Stimulated activated CD4-positive, alpha-beta T cell treated with anti-CD3 and anti-CD28 coated beads, TNF-alpha, amount 100 ng/mL, for 4 hours (primary cell): ENCODE measurements around the gene MRPL34.

Experiments used
- DNase-seq, 3 experiments: peaks; one replicate each; pipeline ENCODE4 v3.0.0-alpha.2; 2020; ENCODE audit warnings: low read depth in 3 of 3

Gene MRPL34

DNA sequence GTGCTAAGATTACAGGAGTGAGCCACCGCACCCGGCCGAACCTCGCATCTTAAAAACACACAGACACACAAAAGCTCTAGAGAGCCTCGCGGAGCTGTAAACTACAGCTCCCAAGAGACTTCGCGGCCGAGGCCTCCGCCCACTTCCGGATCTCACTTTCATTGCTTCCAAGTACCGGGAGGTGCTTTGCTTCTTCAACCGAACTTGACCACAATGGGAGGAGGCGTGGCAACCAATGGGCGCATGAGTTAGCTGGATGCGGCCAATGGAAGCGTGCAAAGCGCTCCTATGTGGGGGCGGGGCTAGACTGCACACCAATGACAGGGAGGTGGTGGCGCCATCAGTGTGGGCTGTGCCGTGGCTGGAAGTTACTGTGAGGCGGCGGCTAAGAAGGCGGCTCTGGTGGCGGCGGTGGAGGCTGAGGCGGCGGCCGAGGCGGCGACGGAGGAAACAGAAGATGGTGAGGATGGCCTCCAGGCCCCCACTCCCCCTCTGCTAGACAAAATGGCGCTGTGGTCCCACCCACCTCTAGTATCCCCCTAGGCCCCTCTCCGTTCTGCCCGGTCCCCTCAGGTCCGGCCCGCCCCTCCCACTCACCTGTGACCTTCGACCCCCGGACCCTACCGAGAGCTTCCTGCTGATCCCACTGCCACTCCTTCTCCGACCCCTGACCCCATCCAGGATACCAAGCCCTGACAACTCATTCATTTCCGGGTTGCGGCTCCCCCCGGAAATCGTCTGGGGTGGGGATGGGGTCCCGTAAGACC is 3.7 kb downstream of the MRPL34 start, which contains the start of gene DDA1:
DDA1 (plus strand) TSS at position 366 of the 767 bp plus-strand sequence; CDS start at position 458, 92 bp downstream.
- peak; percentile 89 to 98 (median 97) for DNase-seq

DNA sequence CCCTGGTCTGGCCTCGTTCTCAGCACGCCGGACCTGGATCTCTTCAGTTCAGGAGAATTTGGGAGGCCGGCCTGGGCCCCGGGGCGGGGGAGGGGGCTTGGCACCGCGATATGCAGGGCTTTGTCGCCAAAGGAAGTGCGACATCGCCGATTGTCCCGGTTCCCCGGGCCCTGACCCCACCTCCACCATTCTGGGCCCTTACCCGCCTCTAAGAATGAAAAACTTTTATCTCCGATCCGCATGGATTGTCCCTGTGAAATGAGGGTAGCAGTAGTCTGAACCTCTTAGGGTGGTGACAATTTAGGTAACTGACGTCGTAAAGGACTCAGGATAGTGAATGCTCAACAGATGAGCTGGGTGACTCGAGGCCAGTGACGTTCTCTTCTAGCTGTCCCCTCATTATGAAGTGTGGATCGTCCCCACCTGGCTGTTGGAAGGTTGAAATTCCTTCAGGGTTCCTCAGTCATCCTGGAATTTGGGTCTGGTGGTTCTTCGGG is 4.3 kb downstream of the MRPL34 start:
- no peak for DNase-seq

DNA sequence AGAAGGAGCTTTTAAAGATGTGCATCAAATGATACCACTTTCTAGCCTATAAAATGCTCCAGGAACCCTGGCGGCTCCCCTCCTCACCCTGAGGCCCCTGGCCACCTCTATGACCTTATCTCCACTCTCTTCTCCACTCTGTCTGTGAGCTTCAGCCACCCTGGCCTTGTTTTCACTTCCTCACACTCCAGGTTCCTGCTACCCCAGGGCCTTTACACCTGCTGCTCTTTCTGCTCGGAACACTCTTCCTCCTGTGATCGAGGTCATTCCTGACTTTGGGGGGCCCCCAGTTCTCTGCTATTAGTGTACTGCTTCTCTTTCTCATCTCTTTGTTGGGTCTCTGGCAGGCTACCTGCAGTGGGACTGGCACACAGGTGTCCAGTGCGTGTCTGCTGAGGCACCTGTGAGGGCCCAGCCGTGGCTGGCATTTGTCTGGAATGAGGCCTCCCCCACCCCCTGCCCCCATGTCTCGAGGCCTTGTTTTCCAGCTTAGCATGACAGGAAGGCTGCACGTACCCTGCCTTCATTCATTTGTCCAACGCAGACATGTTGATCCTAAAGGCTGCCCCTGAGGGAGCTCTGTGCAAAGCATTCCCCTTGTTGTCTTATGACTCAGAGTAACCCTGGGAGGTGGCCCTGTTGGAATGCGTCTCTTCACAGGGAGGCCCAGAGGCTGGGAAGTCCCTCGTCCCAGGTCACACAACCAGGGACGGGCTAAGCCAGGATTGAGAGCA is 6.0 kb downstream of the MRPL34 start:
- no peak for DNase-seq

DNA sequence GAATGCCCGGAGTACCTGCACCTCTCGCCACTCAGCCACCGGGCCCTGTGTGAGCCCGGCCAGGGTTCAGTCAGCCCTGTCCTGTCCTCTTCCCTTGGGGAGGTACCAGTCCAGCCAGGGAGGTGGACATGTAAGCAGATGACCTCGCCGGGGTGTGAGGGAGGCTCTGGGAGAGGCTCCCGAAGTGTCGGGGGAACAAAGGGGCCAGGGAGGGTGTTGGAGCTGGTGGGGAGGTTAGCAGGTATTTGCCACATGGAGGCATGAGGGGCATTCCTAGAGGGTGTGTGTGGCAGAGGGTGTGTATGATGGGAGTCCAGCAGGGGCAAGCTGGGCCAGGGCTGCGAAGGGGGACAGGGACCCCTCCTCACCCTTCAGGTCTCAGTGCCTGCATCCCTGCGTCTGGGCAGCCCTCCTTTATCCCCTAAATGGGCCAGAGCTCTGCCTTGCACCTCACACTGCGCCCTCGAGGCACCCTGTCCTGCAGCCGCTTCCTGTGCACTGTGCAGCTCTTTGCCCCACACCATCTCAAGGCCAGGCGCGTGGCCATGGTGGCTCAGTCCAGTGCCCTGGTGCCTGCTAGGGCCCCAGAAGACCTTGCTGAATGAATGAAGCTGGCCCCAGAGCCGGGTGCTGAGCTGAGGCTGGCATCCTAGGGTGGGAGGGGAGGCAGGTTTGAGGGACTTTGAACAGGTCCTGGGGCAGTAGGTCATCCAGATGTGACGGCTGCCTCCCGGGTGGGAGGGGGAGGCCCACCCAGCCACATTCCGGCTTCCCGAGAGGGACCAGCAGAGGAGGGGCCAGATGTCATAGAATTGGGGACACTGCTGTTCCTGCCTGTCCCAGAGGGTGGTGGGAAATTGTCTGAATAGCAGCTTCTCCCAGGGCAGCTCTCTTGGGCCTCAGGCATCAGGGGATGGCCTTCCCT is 6.8 kb downstream of the MRPL34 start:
- no peak for DNase-seq

DNA sequence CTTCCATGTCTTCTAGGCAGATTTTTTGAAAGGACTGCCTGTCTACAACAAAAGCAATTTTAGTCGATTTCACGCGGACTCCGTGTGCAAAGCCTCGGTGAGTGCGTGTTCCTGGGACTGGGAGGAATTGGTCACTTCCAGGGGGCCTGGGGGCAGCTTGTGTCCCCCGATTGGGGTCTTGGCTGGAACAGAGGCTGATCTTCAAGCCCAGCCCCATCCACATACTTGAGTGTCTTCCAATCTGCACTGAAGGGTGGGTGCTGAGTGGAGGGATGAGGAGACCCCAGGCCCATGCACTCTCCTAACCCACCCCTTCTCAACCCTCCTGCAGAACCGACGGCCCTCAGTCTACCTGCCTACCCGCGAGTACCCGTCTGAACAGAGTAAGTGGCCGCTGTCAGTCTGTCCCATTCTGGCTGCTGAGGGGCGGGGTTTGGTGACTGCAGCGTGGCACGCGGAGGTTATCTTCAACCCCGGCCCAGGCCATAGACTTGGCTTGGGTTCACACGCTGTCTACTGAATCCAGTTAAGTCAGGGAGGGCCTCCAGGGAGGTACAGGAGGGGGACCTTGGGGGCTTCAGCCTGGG is 8.4 kb downstream of the MRPL34 start:
- no peak for DNase-seq

DNA sequence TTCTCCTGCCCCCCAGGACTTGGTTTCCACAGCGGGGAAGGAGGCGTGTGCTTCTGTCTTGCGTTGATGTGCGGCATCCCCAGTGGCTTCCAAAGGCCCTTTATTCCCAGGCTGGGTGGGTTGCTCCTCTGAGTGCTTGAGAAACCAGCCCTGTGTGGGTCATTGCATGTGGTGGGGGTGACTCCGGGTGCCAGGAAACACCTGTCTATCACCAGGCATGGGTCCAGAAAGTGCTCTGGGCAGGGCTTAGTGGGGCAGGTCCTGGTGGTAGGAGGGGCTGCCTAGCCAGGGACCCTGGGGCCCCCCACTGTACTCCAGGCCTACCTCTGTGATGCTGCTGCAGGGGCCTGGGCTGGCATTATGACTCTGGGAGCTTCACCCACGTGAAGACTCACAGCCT is 13.3 kb downstream of the MRPL34 start:
- DNase-seq: no peak

DNA sequence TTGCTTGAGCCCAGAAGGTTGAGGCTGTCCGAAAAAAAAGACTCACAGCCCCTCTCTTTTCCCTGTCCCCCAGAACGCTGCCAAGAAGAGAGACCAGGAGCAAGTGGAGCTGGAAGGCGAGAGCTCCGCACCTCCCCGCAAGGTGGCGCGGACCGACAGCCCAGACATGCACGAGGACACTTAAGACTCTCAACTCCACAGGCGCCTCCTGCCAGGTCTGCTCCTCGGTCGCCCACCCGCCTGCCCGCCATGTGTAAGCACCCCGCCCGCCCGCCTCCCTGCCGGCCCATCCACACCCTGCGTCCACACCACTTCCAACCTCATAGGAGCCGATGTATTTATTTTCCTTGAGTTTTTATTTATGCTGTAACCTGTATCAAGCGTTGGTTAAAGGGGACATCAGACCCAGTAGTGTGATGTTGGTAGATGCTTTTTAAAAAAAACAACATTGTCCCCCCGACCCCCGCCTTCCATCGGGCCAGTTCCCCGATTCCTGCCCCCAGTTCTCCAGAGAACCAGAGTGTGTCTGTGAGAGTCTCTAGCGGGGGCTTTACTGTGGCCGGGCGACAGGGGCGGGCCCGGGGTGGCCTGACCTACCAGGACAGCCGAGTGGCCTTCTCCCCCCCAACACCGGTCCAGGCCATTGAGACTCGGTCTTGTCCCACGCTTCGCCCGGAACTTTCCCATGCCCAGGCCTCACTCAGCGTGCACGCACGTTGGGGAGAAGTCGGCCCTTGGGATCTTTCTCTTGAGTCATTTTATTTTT is 14.0 kb downstream of the MRPL34 start:
- DNase-seq: no peak

DNA sequence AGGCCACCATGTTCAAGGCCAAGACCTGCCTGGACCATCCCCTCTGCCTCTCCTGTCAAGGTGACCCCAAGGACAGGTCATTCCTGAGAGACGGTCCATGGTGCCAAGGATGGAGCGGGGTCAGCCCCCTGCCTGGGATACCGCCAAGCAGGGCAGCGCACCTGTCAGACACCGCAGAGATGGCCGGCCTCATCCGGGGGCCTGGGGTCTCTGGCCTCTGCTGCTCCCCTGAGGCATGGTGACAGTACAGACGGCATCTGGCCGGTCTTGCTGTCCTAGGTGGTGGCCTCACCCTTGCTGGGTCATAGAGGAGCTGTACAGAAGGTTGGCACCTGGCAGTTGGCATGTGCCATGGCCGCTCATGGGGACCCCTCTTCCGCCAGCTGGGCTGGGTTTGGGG is 14.8 kb downstream of the MRPL34 start:
- no peak for DNase-seq

DNA sequence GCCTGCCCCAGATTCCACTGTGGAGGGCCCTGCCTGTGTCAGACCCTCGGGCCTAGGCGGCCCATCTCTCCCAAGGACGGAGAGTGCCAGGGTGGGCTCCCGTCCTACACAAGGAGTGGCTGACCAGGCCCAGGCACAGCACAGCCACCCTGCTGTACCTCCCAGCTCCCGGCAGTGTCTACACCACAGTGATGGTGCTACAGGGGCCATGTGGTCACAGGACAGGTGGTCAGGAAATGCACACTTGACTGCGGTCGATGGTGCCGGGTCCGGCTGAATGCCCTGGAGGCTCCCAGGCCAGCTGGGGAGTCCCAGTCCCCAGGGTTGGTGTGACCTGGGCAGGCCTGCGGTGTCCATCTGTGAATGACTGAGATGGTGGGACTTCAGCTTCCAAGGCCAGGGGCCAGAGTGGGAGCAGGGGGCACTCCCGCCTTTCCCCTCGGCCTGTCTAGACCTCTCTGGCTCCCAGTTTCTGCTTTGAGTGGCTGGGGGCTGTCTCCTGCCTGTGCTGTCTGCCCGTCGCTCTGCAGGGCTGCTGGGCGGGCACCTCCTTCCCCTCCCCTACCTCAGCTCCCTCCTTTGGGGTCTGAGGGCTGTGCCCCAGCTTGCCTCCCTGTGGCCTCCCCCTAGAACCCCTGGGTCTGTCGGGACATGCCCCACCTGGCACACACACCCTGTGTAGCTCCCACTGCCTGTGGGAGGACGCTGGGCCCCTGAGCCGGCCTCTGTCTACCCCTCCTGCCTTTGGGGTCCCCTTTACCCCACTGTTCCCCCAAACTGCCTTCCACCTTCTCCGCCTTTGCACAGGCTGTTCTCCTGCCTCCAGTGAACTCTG is 16.2 kb downstream of the MRPL34 start:
- DNase-seq: no peak

DNA sequence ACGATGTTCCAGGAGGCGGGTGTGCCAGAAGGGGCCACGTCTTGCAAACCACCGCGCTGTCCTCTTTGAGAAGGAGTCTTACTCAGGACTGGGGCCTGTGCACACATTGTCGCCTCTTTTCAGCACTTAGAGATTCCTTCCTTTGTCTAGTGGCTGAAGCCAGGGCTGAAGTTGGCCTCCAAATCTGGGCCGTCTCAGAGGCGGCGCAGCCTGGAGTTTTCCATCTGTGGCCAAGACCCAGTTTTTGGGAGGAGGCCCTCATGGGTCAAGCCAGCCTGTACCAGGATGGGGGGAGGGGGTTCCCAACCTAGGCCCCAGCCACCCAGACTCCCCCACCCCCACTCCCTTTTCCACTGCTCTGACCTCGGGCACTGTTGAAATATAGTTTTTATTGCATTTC is 17.2 kb downstream of the MRPL34 start:
- DNase-seq: no peak

DNA sequence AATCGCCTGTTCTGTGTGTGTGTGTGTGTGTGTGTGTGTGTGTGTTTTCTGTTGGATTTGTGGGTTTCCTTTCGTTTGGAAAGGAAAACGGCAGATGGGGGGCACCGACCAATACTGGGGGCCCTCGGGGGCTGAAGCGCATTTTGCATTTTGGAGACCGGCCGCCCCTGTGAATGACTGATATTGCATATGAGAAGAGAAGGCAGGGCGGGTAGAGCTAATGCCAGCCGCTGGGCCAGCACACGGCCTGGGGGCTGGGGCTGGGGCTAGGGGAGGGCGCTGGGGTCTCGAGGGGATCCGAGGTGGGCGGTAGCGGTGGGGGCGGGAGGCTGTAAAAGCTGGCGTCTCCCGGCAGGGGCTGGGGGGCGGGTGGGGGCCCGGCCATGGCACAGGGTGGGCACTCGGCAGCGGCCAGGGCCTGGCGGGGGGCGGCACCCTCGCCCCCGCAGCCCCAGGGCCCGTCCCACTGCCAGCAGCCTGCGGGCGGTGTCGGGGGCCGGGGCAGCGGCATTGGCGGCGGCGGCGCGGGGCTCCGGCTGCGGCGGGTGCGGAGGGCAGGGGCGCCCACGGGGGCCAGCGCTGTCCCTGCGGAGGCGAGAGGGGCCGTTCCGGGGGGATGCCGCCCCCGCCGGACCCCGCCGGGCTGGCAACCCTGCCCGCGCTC is 17.8 kb downstream of the MRPL34 start:
- no peak for DNase-seq

DNA sequence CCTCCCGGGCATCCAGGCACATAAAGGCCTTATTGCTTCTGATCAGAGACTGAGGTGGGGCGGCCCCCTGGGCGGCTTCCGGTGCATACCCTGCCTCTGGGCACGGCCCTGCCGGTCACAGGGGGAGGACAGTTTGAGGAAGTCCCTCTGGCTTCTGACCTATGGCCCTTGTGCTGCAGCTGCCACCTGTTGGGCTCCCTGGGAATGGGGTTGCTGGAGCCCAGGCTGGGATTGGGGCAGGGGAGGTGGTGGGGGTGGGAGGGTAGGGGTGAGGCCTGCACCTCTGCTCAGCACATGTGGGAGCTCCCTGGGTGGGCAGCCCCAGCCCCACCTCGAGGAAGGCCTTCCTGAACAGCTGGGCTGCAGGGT is 18.3 kb downstream of the MRPL34 start:
- no peak for DNase-seq

DNA sequence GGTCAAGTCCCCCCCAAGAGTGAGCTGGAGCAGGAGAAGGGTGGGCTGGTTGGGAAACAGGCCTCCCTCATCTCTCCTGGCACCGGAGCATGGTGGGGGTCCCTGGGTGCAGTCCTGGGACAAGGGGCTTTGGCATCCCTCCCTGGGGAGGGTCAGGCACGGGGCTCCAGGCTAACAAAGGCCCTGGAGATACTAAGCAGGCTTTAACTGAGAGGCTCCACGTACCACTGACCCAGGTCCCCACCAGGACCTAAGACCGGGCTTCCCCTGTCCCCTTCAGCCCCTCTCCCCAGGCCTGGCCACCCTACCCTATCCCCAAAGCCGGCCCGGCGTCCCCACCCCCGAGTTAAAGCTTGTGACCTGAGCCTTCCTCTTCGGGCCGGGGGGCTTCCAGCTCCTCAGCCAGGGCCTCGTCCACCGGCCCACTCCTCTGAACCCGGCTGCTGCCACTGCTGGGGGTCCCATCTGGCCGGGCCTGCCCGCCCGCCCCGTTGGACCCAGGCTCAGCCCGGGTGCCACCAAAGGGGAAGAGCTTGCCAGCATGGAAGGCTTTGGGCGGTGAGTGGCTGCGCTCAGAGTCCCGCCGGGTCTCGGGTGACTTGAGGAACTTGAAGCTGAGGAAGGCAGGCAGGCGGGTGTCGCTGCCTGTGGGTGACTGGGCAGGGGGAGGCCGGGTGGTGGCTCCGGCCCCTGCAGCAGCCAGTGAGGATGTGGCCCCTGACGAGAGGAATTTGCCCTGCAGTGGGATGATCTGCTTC is 18.9 kb downstream of the MRPL34 start:
- no peak for DNase-seq

DNA sequence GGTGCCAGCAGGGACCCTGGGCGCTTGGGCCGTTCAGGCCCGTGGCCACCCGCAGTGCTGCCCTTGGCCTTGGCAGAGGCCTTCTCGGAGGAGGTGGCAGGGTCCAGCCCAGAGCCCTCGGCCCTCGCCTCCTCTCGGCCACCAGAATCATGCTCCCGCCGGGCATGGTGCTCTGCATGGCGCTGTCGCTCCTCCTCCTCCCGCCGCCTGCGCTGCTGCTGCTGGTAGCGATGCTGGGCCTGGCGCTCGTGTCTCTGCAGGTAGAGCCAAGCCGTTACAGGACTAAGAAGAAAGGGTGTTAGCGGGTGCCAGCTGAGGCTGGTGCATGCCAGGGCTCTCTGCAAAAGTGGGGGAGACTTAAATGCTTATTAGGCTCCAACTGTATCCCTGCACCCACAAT is 19.5 kb downstream of the MRPL34 start:
- no peak for DNase-seq

DNA sequence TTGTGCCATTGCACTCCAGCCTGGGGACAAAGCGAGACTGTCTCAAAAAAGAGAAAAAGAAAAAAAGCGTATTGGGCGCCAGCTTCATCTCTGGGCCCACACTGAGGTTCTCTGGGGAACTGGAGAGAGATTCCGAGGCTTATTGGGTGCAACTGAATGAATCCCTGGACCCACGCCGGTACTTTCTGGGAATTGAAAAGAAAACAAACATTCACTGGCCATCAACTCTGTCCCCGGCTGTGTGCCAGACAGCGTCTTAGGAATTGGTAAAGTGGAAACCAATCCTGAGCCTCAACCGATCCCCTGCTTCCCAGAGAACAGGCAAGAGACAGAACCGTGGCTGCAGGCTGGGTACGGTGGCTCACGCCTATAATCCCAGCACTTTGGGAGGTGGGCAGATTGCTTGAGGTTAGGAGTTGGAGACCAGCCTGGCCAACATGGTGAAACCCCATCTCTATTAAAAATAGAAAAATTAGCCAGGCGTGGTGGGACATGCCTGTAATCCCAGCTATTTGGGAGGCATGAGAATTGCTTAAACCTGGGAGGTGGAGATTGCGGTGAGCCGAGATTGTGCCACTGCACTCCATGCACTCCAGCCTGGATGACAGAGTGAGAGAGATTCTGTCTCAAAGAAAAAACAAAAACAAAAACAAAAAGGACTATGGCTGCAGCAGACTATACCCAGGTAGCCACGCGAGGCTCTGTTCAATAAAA is 20.4 kb downstream of the MRPL34 start:
- DNase-seq: no peak

DNA sequence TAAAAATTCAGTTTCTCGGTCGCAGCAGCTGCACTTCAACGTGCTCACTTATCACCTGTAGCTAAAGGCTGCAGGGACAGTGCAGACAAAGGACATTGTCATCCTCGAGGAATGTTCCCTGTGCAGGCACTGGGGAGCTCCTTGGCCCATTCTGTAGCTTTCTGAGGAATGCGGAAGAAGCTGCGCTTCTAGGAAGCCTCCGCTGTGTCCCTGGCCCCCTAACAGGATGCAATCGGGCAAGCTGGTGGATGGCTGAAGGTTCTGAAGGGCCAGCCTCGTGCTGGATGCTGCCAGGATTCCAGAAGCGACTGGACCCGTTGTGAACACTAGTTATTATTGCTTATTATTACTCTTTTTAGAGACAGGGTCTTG is 20.9 kb downstream of the MRPL34 start:
- DNase-seq: no peak

DNA sequence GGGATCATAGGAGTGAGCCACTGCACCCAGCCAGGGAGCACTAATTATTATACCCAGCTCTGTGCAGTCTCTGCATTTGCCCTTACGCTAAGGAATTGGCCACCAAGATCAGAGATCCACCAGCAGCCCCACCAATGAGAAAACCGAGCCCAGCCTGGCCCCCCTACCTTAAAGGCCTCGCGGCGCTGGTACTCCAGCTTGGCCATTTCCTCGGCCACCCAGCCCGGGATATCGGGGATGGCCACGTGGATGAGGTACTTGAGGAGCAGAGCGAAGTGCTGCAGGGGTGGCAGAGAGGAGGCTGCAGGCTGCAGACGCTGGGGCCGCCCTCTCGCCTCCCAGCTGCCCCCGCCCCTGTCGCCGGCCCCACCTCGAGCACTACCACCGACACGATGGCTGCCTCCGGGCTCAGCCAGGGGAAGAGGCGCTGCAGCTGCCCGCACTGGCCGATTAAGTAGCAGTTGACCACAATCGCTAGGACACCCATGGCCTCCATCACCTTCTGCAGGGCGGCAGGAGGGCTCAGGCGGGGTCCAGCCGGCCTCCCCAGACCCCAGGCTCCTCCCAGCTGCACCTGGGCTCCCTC is 21.5 kb downstream of the MRPL34 start:
- no peak for DNase-seq
